HG03175 (cell line): ENCODE measurements around the gene PGC.
"Not testable (repeated sequence)": the region's sequence is repeated elsewhere in the genome, so short reads cannot be mapped to it uniquely, and the experiment has no call there.

ENCODE experiments used
- ATAC-seq: cut with Tn5 transposase; IDR thresholded peaks from one replicate; pipeline ENCODE4 v1.9.1; 2021; ENCODE audit warnings: mild to moderate bottlenecking, moderate library complexity; ENCODE audit not compliant: unreplicated experiment

The PGC gene

DNA sequence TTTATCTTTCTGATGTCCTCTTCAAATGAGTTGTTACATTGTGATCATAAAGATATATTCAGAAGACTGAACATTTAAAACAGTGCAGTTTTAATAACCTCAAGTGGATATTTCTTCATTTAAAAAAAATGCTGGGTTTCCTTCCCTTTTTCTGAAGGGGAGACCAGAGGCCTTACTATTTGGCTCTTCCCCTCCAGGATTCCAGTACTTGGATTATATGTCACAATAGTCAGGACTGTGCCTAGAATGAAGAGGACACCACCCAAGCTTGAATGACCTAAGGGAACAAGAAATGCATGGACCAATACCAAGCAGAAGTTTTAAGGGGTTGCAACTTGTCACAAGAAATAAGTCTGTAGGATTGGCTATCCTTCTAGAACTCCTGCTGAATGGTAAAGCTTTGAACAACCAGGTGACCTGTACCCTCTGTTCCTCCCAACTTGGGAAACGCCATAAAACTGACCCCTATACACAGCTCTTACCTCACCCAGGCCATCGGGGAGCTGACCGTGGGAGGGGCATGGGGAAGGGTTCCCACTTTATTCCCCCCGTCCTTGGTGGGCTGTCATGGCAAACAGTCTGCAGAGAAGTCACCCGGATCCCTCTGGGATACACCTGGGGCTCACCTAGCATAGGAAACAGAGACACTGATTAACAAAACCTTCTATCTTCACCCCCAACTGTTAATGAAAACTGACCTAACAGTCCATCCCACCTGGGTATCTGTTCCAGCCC is 30.5 kb upstream of the PGC start:
- ATAC-seq: no peak

DNA sequence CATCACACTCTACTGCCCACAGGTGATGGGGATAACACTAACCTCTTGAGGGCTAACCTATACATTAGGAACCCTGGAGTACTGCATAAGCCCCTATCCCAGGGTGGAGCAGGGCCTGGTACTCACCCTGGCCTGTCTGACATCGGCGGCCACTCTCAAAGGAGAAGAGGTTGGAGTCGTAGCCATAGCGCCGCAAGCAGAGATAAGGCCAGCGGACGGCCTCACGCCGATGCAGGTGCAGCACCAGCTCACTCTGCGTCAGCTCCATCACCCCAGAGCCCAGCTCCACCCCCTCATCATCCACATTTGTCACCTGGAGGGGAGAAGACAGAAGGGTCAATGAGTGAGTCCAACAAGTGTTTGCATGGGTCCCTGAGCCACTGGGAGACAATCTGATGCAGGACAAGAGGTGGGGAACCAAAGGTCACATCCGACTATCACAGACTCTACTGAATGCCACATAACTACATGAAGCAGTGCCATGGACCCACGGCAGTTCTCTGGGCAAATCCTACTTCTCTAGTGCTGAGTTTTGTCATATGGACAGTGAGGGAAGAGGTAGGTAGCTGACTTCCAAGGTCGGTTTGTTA is 28.2 kb upstream of the PGC start:
- ATAC-seq: no peak

DNA sequence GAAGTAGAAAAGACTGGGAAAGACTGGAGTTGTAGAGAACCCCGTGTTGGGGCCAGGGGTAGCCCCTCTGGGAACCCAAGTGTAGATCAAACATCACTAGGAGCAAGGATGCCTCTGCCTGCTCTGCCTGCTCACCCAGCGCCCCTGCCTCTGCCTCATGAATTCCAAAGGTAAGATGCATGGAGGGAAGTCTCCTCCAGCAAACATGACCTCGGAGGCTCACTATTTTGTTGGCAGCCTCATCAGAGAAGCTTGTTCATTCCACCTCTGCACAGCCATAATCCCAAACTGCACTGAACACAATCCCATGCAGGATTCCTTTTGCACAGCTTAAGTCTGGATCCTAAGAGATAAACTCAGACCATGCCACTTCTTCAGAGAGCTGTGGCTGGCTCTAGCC is 27.6 kb upstream of the PGC start:
- ATAC-seq: no peak

DNA sequence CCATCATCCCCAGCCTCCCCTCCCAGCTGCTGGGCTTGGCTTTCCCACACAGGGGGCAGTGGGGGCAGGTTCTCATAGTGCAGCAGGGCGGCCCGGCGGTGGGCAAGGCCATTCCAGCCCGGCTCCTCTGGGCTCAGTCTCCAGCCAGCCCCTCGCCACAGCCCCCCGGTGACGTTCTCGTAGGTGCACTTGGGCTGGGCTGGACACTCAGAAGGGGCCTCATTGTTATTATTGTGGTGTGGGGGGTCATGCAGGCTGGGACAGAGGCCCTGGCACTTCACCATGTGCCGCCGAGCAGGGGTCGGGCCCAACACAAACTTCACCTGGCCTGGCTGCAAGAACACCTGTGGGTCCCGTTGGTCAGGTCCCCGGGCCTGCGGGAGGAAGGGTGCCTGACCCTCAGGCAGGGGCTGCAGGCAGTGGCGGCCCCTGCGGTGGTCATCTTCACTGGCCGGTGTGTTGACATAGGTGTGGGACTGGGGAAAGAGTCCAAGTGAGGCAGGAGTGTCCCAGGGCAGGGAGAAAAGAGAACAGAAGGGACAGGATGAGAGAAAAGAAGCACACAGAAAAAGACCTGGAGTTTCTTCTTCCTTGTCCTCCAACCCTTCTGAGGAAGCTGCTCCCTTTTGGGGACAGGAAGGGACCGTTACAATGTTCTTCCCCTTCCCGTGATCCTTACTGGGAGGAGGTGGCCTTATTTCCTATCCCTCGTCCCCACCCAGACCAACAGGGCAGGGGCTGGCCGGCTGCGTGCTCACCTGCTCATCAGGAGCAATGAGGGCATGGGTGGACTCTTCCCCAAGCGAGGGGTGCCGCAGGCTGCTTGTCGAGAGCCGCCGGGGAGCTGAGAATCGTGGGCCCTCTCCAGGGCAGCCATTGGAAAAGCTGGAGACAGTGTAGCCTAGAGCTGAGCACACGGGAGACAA is 24.1 kb upstream of the PGC start:
- ATAC-seq: no peak

DNA sequence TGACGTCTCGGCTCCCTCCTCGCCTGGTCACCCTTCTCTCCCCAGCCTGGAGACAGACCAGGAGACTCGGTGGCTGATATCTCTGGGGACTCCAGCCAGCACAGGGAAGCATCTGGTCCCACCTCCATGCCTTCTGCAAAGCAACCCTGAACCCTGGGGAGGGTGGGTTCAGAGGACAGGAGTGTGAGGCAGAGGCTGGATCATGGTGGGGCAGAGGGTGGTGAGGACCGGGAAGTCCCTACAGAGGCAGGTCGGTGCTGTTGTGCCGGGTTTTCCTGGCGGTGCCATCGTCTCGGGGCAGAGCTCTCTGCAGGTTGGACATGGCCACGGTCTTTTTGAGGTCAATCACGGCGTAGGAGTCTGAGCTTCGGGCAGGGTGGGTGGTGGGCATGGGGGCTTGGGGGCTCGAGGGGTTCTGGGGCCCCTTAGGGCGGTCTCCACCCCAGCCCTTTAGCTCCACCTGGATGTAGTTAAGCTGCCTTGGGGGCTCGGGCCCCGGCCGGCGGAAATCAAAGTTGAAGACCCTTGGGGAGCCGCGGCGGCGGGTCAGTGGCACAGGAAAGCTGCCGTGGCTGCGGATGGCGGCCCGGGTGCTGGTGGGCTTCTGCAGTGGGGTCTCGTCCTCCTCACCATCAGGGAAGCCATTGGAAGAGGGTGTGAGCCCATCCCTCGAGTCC is 23.3 kb upstream of the PGC start:
- no peak for ATAC-seq

DNA sequence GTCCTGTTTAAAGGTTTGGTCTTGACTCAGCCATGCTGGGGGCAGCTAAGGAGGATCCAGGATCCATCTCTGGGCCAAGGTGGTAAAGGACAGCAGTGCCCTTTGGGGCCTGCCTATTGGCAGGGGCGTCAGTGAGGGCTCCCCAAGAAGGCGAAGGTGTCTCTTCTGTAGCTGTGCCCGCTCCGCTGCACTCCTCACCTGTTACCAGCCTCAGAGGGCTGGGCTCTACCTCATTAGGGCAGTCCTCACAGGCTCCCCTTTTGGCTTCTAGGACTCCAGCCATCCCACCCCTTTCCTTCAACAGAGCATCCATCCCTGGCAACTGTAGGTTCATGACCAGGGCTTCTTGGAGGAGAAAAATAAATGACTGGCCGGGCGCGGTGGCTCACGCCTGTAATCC is 22.2 kb upstream of the PGC start:
- no peak for ATAC-seq

DNA sequence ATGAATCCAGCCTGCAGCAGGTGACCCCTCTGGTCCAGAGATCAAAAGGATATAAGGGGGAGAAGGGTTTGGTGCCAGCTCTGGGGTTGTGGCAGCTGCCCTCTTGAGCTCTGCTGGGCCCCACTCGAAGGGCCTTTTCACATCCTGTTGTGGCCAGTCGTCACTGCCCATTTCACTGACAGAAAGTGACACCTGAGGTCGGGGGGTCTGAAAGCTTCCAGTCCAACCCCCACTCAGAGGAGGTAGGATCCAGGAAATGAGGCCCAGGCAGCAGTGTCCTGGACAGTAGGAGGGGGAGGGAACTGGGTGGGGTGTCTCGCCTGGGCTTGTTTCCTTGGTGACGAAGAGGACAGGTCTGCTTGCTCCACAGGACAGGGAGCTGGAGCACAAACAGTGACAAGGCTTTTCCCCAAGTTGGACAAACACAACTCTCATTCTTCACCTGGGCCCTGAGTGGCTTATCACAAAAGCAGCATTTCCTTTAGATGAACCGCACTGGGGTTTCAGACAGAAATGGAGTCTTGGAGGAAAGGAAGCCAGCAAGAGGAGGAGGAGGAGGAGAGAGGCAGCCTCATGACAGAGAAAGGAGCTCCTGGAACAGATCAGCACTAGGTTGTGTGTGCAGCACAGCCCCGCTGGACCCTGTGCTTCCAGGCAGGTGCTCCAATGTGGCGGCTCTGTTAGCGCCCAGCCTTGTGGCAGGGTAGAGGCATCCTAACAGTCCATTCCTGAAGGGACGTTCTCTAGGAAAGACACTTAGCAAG is 21.5 kb upstream of the PGC start:
- ATAC-seq: no peak

DNA sequence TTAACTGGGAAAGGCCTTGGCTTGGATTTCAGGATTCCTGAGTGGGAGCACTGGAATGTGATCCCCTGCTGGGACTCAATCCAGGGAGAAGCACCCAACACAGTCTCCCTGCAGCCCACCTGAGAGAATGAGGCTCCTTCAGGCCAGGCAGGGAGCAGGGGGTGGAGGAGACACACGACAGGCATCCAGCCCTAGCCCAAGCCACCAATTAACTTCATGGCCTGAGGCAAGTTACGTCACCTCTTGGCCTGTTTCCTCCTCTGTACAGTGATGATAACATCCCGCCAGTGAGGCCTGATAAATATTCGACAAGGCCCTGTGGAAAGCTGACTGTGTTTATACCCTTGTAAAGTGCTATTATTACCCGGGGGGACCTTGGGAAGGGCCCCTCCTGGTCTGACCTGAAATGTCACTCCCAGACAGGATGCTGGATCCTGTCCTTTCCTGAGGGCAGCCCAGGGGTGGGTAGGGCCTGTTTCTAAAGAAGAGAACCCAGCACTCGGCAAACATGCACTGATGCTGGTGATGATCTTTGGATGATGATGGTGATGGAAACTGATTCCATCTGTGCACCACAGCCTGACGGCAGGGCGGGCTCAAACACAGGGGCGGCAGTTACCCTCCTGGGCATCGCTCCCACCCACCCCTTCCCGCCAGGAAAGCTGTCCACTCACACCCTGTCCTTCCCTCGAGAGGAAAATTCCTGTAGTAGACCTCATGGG is 20.1 kb upstream of the PGC start:
- no peak for ATAC-seq

DNA sequence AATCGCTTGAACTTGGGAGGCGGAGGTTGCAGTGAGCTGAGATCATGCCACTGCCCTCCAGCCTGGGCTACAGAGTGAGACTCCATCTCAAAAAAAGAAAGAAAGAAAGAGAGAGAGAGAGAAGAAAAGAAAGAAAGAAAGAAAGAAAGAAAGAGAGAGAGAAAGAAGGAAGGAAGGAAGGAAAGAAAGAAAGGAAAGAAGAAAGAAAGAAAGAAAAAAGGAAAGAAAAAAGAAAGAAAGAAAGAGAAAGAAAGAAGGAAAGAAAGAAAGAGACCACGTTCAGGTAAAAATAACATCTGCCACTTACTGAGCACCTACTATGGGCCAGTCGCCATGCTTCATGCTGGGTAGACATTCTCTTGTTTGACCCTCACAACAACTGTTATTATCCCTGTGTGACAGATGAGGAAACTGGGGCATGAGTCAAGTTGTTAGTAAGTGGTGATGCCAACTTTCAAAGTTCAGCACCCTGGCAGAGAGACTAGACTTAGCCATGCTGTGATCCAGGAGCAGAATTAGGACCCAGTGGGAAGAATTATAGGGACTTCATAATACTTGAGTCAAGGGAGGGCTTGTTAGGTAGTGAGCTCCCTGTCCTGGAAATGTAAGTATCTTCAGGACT is 19.0 kb upstream of the PGC start:
- ATAC-seq: not testable (repeated sequence)

DNA sequence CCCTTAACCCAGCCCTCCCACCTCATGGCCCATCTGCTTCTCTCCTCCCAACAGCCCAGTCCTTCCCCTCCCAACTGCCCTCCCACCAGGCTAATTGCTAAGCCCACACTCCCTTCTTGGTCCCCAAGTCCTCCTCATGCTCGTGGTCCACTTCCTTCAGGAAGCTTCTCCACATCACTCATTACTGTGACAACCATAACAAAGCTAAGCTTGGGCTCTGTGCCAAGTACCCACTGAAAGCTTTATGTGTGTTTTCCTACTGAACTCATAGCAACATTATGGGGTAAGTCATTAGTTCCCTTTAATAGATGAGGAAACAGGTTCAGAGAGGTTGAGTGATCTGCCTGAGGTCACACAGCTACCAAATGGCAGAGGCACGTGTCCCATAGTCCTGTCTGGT is 16.3 kb upstream of the PGC start:
- no peak for ATAC-seq

DNA sequence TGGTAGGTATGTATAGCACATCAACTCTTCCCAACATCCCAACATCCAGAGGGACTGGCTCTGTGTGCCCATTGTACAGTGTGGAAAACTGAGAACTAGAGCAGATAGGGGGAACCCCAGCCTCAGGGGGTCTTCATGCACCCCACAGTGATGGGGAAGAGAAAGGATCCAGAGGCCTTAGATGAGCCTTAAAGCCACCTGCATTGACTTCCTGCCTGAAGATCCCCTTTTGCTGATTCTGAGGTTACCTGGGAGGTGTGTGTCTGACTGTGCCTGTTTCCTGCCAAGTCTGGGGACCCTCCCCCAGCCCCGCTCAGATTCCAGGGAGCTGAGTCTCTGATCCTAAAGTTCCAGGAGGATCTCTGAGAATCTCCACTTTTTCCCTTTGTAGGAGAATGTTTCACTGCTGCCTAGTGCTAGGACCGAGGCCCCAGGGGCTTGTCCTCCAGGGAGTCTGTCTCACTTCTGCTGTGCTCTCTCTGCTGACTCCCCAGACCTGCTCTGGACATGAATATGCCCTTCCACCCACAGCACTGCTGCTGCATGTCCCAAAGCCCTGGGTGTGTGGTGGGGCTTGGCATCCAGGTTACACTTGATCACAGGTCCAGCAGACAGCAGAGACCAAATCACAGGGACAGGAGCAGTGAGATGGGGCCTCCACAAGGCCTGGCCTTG is 12.8 kb upstream of the PGC start:
- ATAC-seq: no peak

DNA sequence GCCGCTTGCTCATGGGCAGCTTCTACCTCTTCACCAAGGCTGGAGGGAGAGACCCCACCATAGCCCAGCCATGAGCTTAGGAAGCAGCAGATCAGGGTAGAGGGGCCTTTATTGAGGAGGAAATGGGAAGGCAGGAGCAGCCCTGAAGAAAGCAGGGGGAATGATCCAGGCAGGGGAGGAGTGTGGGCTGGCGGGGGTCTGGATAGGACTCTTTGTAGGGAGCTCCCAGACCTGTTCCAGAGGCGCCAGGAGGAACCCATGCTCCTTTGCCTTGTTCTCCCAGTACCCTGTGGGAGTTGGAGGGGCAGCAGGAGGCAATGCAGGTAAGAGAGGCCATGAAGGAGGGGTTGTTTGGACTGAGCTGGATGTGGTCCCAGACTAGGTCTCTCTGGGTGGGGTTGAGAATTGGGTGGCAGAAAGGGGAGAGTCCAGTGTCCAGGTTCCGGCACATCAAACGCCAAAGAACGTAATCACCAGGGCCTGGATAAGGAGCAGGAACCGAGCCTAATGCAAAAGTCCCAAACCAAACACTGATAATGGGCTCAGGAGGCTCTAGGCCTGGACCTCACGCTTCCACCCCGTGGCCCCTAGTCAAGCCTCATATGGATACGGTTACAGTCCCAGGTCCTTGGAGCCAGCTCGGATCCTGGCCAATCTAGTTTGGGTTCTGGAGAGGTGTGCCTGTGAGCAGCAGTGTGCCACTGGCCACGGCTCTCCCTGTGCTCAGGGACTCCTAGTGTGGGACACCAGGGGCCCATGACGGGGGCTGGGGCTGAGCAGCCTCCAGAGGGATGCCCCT is 12.1 kb upstream of the PGC start:
- ATAC-seq: no peak

DNA sequence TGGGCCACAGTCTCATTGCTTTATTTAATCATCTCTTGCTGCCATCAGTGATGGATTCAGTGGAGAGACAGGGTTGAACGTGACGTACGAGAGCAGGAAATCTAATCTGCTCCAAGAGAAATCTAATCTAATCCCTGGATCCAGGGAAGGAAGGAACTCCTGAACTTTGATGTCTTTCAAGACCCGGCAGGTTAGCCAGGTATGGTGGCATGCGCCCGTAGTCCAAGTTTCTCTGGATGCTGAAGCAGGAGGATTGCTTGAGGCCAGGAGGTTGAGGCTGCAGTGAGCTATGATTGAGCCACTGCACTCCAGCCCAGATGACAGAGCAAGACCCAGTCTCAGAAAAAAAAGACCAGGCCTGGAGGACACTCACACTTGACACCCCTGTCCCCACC is 11.4 kb upstream of the PGC start:
- ATAC-seq: no peak

DNA sequence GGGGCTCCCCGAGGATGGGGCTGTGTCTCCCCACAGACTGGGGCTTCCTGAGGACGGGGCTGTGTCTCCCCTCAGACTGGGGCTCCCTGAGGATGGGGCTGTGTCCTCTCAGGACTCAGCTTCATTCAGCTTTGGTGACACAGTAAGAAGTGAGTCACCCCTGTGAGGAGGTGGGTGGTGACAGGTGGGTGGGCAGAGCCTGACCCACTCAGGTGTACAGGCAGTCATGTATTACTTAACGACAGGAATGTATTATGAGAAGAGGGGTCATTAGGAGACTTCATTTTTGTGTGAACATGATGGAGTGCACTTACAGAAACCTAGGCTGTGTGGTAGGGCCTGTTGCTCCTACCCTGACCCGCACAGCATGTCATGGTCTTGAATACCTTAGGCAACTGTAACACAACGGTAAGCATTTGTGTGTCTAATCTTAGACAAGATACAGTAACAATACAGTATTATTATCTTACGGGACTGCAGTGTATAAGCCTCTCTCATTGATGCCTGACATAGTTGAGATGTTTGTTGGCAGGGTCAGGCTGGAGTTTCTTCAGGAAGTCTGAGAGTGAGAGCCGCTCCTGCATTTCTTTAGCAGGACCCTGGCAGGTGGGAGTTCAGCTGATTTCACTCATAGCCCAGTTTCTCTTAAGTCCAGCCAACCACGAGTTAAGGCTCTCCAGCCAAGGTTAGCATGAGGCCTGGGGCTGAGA is 10.9 kb upstream of the PGC start:
- ATAC-seq: no peak

DNA sequence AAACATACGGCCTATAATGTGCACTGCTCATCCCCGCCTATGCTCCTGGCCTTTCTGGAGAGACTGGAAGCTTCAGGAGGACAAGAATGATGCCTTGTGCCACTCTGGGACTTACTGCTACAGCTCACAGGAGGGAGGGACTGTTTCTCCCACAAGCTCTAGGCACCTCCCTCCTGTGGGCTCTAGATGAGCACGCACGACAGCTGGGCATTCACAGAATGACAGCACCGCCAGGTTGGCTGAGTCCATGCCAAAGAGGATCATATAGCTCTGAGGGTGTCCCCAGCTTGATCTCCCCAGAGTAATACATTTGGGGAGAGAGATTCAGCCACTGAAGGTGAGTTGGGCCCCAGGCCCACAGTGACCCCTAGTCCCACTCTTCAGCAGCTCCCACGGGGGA is 10.1 kb upstream of the PGC start:
- ATAC-seq: no peak

DNA sequence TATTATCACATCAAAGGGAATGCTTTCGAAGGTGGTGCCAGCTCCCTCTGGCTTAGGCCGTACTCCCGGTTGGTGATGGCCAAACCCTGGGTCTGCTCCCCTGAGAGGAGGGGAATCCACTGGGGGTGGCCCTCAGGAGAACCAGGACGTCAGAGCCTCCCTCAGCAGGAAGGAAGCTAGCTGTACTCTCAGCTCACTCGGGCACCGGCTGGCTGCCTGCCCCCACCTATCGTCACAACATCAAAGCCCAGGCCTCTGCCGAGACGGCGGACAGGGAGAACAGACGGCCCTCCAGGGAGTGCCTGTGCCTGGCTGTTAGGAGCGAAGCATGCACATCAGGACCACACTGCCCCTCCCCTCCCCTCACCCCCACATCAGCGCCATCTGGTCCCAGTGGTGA is 9.2 kb upstream of the PGC start:
- no peak for ATAC-seq

DNA sequence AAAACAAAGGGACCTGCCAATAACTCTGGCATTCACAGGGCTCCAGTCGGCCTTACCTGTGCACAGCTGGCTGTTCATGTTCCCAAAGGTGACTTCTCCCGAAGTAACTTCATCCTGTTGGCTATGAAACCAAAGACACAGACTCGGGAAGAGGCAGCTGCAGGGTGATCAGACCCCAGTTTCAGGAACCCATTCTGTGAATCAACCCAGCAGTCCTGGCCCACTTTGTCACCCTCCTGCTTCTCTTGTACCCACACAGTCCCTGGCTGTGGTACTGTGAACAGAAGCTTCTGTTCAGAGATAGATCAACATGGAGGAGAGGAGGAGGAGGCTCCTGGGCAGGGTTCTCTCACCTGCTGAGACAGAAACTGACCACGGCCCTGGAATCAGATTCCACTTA is 8.7 kb upstream of the PGC start:
- ATAC-seq: no peak

DNA sequence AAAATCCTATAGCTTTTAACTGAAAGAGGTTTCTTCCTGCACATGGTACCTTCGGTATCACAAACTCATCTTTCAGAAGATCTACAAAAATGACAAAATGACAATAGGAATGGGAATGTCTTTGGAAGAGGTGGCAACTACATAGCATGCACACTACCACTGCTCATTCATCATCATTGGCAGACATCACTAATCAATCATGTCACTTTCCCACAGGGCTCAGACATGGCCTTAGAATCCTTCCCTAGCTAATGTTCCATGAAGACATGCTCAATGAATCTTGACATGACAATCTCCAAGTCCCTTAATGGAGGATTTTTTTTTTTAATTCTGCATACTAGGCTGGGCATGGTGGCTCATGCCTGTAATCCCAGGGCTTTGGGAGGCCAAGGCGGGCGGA is 3.2 kb upstream of the PGC start:
- ATAC-seq: no peak
